Measurements from ENCODE around the gene STUM. TPM values are rescaled to one million over a fixed set of nuclear protein-coding genes. Genes with fewer than 3 reads are reported as not detected.
"Not testable (repeated sequence)": the region's sequence is repeated elsewhere in the genome, so short reads cannot be mapped to it uniquely, and the experiment has no call there.

The STUM gene
- 0.14 and 0.26 TPM in 2 replicates for total RNA-seq (2014; rRNA removed; shearing (Covaris generic))

- peak within 1 kb of the TSS; percentile 46 for H3K4me3 ChIP-seq (ENCODE audit: insufficient read depth, low read depth, low read length)
- H3K27me3 ChIP-seq (ENCODE audit: control insufficient read depth, insufficient read depth, low read length) = peaks cover 46% of the 10 kb centered on the region
- DNase-seq = peak; percentile 91
- no peaks in the 10 kb centered on the region for H3K36me3 ChIP-seq (replicated peaks; ENCODE audit: control insufficient read depth, insufficient read depth, low read length)
Measured at GRCh38 chr1:226548256-226549093, at the start of gene STUM. Gene STUM (plus strand): TSS chr1:226548764. CDS start chr1:226548905, 141 bp downstream.

- not testable (repeated sequence) for H3K4me3 ChIP-seq (ENCODE audit: insufficient read depth, low read depth, low read length); H3K27me3 ChIP-seq (ENCODE audit: control insufficient read depth, insufficient read depth, low read length); DNase-seq; H3K36me3 ChIP-seq (replicated peaks; ENCODE audit: control insufficient read depth, insufficient read depth, low read length)
Measured at GRCh38 chr1:226499699-226500098, 48.9 kb upstream of the STUM start.

- Histone ChIP-seq H3K4me3 (ENCODE audit: insufficient read depth, low read depth, low read length) (no peak overlapping the region), H3K27me3 (ENCODE audit: control insufficient read depth, insufficient read depth, low read length) (peaks cover 8% of the 10 kb centered on the region; the same call in 1 of the 2 replicates), H3K36me3 (replicated peaks; ENCODE audit: control insufficient read depth, insufficient read depth, low read length) (no peaks in the 10 kb centered on the region)
- no peak for DNase-seq
Measured at GRCh38 chr1:226506021-226506420, 42.5 kb upstream of the STUM start.

- no peak for DNase-seq
- H3K4me3 ChIP-seq (ENCODE audit: insufficient read depth, low read depth, low read length) = no peak overlapping the region
- no peaks in the 10 kb centered on the region for H3K36me3 ChIP-seq (replicated peaks; ENCODE audit: control insufficient read depth, insufficient read depth, low read length)
- H3K27me3 ChIP-seq (ENCODE audit: control insufficient read depth, insufficient read depth, low read length) = peaks cover 10% of the 10 kb centered on the region; the same call in 1 of the 2 replicates
Measured at GRCh38 chr1:226506921-226507320, 41.6 kb upstream of the STUM start.

GRCh38 chr1:226510453-226510852 is 38.1 kb upstream of the STUM start:
- peaks cover 12% of the 10 kb centered on the region; the same call in 1 of the 2 replicates for H3K27me3 ChIP-seq (ENCODE audit: control insufficient read depth, insufficient read depth, low read length)
- no peak for DNase-seq
- no peaks in the 10 kb centered on the region for H3K36me3 ChIP-seq (replicated peaks; ENCODE audit: control insufficient read depth, insufficient read depth, low read length)
- no peak overlapping the region for H3K4me3 ChIP-seq (ENCODE audit: insufficient read depth, low read depth, low read length)

- peaks cover 12% of the 10 kb centered on the region; the same call in 1 of the 2 replicates for H3K27me3 ChIP-seq (ENCODE audit: control insufficient read depth, insufficient read depth, low read length)
- no peak for DNase-seq
- H3K4me3 ChIP-seq (ENCODE audit: insufficient read depth, low read depth, low read length) = no peak overlapping the region
- H3K36me3 ChIP-seq (replicated peaks; ENCODE audit: control insufficient read depth, insufficient read depth, low read length) = no peaks in the 10 kb centered on the region
Measured at GRCh38 chr1:226511296-226511695, 37.3 kb upstream of the STUM start.

GRCh38 chr1:226512076-226512728 is 36.4 kb upstream of the STUM start:
- Histone ChIP-seq H3K36me3 (replicated peaks; ENCODE audit: control insufficient read depth, insufficient read depth, low read length) (no peaks in the 10 kb centered on the region), H3K27me3 (ENCODE audit: control insufficient read depth, insufficient read depth, low read length) (peaks cover 15% of the 10 kb centered on the region; the same call in 1 of the 2 replicates), H3K4me3 (ENCODE audit: insufficient read depth, low read depth, low read length) (no peak overlapping the region)
- DNase-seq = no peak

GRCh38 chr1:226518375-226518774 is 30.2 kb upstream of the STUM start:
- DNase-seq = no peak
- no peak overlapping the region for H3K4me3 ChIP-seq (ENCODE audit: insufficient read depth, low read depth, low read length)
- no peaks in the 10 kb centered on the region for H3K36me3 ChIP-seq (replicated peaks; ENCODE audit: control insufficient read depth, insufficient read depth, low read length)

GRCh38 chr1:226519135-226519534 is 29.4 kb upstream of the STUM start:
- DNase-seq = no peak
- no peak overlapping the region for H3K4me3 ChIP-seq (ENCODE audit: insufficient read depth, low read depth, low read length)

More at GRCh38 chr1:226518375-226518774, 30.2 kb upstream of the STUM start:
- H3K27me3 ChIP-seq (ENCODE audit: control insufficient read depth, insufficient read depth, low read length) = peaks cover 8% of the 10 kb centered on the region; the same call in 1 of the 2 replicates

GRCh38 chr1:226519716-226520598 is 28.6 kb upstream of the STUM start:
- Histone ChIP-seq H3K4me3 (ENCODE audit: insufficient read depth, low read depth, low read length) (no peak overlapping the region), H3K36me3 (replicated peaks; ENCODE audit: control insufficient read depth, insufficient read depth, low read length) (no peaks in the 10 kb centered on the region), H3K27me3 (ENCODE audit: control insufficient read depth, insufficient read depth, low read length) (peaks cover 8% of the 10 kb centered on the region; the same call in 1 of the 2 replicates)
- peak; percentile 48 for DNase-seq

More at GRCh38 chr1:226519135-226519534, 29.4 kb upstream of the STUM start:
- peaks cover 8% of the 10 kb centered on the region; the same call in 1 of the 2 replicates for H3K27me3 ChIP-seq (ENCODE audit: control insufficient read depth, insufficient read depth, low read length)
- no peaks in the 10 kb centered on the region for H3K36me3 ChIP-seq (replicated peaks; ENCODE audit: control insufficient read depth, insufficient read depth, low read length)

- DNase-seq = peak; percentile 54
- peaks cover 8% of the 10 kb centered on the region; the same call in 1 of the 2 replicates for H3K27me3 ChIP-seq (ENCODE audit: control insufficient read depth, insufficient read depth, low read length)
- no peak overlapping the region for H3K4me3 ChIP-seq (ENCODE audit: insufficient read depth, low read depth, low read length)
- no peaks in the 10 kb centered on the region for H3K36me3 ChIP-seq (replicated peaks; ENCODE audit: control insufficient read depth, insufficient read depth, low read length)
Measured at GRCh38 chr1:226520640-226521355, 27.8 kb upstream of the STUM start.

GRCh38 chr1:226523646-226524406 is 24.7 kb upstream of the STUM start:
- H3K4me3 ChIP-seq (ENCODE audit: insufficient read depth, low read depth, low read length) = no peak overlapping the region
- H3K27me3 ChIP-seq (ENCODE audit: control insufficient read depth, insufficient read depth, low read length) = peaks cover 2% of the 10 kb centered on the region; the same call in 1 of the 2 replicates
- no peaks in the 10 kb centered on the region for H3K36me3 ChIP-seq (replicated peaks; ENCODE audit: control insufficient read depth, insufficient read depth, low read length)
- DNase-seq = no peak

GRCh38 chr1:226524547-226524946 is 24.0 kb upstream of the STUM start:
- no peaks in the 10 kb centered on the region; the same call in 1 of the 2 replicates for H3K27me3 ChIP-seq (ENCODE audit: control insufficient read depth, insufficient read depth, low read length)
- DNase-seq = no peak
- no peak overlapping the region for H3K4me3 ChIP-seq (ENCODE audit: insufficient read depth, low read depth, low read length)
- no peaks in the 10 kb centered on the region for H3K36me3 ChIP-seq (replicated peaks; ENCODE audit: control insufficient read depth, insufficient read depth, low read length)
